IPS-11a (cell line): ENCODE results near the gene KIAA1586.
A peak's percentile ranks its signal among the peaks of the same experiment; 100 is the strongest.
"Not testable (repeated sequence)": the region's sequence is repeated elsewhere in the genome, so short reads cannot be mapped to it uniquely, and the experiment has no call there.

ENCODE experiments used
- H3K4me3 ChIP-seq: one replicate; pipeline ENCODE4 v1.5.1; 2013; ENCODE audit warnings: low read depth, low read length, control low read depth

Gene KIAA1586, protein sequence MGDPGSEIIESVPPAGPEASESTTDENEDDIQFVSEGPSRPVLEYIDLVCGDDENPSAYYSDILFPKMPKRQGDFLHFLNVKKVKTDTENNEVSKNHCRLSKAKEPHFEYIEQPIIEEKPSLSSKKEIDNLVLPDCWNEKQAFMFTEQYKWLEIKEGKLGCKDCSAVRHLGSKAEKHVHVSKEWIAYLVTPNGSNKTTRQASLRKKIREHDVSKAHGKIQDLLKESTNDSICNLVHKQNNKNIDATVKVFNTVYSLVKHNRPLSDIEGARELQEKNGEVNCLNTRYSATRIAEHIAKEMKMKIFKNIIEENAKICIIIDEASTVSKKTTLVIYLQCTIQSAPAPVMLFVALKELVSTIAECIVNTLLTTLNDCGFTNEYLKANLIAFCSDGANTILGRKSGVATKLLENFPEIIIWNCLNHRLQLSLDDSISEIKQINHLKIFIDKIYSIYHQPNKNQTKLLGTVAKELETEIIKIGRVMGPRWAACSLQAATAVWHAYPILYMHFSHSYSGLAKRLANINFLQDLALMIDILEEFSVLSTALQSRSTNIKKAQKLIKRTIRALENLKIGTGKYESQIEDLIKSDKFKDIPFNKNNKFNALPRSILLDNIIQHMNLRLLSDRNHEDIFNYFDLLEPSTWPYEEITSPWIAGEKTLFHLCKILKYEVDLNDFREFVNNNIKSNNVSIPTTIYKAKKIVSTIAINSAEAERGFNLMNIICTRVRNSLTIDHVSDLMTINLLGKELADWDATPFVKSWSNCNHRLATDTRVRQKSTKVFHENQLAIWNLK

DNA sequence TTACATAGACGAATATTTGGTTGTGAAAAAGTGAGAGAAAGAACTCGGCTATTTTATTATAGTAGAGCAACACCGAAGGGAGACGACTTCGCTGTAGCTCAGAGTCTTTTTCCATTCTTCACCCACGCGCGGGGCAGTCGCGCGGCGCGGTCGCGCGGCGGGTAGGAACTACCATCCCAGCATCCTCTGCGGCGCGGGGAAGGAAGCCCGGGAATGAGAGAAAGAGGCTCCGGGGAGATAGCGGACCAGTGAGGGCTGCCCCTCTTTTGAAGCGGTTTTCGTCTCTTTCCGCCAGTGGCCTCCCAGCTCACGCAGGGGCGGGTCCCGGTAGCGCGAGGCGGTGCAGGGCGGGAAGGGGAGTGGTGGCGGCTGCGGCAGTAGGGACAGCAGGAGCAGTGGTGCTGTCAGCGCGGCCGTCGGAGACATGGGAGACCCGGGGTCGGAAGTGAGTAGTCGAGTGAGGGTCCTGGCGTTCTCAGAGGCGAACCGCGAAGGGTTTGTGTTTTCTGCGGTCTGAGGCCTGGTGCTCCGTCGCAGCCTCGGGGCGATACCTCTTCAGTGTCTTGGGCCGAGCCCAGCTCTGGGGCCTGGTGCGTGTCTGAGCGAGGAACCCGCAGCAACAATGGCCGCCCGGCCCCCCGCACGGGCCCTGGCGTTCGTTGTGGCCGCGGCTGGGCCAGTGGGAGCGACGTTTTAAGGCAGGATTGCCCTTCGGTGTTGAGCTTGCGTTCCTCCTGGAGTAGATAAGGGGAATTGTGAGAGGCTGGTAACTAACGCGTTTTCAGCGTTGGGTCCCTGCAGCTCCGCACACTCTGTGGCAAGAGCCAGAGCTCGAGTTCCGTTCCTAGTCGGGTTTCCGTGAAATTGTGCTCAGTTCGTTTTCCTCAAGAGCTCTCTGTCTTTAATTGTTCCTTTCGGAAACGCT is at the start of gene KIAA1586:
Gene KIAA1586, plus strand, starts transcription at position 362 of the 925 bp plus-strand sequence. Its CDS starts 63 bp downstream, at position 425.
- peak within 1 kb of the TSS; percentile 66 for H3K4me3 ChIP-seq

DNA sequence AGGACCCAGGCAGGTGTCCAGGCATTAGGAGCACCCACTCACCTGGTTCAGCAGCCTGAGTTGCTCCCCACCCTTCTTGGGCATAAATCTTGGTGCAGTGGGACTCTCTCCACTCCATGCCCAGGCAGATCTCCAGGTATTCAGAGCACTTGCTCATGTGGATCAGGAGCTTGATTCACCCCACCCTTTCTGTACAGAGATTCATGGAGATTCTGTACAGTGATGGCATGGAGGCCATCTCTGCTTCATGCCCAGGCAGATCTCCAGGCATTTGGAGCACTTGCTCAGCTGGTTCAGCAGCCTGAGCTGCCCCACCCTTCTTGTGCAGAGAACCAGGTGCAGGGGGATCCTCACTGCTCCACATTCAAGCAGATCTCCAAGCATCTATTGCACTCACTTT is 47.4 kb upstream of the KIAA1586 start:
- H3K4me3 ChIP-seq, result no peak overlapping the region

DNA sequence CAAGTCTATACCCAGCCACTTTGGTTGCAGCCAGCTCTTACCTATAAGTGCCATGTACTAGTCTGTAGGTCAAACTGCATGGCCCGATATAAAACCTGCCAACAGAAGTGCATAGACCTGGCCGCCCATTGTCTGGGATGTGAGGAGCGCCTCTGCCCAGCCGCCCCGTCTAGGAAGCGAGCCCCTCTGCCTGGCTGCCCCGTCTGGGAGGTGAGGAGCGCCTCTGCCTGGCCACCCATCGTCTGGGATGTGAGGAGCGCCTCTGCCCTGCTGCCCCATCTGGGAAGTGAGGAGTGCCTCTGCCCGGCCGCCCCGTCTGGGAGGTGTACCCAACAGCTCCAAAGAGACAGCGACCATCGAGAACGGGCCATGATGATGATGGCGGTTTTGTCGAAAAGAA is 46.7 kb upstream of the KIAA1586 start:
- not testable (repeated sequence) for H3K4me3 ChIP-seq

DNA sequence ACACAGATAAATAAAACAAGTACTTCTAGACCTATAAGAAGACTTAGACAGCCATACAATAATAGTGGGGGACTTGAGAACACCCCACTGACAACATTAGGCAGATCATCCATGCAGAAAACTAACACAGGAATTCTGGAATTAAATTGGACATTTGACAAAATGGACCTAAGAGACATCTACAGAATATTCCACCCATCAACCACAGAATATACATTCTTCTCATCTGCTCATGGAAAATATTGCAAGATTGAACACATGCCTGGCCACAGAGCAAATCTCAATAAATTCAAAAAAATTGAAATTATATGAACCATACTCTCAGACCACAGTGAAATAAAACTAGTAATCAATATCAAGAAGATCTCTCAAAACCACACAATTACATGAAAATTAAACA is 44.3 kb upstream of the KIAA1586 start:
- no peak overlapping the region for H3K4me3 ChIP-seq

DNA sequence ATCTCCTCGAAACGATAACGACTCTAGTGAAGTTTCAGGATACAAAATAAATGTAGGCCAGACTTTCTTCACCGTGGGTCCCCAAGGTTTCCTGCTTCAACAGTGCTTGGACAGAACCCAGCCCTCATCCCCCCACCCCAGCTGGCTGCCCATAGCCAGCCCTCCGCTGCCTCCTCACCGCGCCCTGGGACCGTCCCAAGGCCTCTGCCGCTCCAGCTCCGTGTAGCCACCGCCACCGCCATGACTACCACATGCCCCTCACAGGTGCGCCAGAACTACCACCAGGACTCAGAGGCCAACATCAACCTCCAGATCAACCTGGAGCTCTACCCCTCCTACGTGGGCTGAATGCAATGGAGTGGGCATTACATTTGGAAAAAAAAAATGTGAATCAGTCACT is 42.2 kb upstream of the KIAA1586 start:
- H3K4me3 ChIP-seq, result no peak overlapping the region

DNA sequence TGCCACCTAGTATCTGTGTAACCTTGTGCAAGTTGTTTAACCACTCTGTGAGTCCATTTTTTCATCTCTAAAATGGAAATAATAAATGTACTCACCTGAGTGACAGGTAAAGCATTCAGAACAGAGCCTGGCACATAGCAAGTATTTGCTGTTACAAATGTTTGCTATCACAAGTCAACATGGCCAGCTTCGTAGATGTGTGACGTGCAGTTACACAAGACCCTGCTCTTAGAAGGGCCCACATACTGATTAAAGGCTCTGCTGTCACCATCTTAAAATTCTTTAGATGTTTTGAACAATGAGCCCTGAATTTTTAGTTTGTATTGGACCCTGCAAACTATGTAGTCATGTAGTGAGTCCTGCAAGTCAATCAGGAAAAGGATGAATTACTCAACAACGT is 40.4 kb upstream of the KIAA1586 start:
- H3K4me3 ChIP-seq, result no peak overlapping the region

DNA sequence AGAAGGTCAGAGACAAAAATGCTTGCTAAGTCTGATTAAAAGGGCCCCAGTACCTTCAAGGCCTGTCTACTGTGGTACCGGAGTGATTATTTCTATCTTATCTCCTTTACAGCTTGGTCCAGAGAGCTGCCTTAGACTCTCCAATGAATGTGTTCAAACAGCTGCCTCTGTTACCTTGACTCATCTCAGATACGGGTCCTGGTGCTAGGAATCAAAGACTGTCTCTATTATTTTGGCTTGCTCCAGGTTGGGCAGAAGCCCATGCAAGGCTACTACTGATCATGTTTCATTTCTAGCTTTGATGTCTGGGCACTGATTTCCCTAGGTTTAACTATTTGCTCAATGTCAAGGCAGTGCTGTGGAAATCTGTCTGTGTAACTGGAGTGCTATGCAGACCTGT is 38.4 kb upstream of the KIAA1586 start:
- not testable (repeated sequence) for H3K4me3 ChIP-seq

DNA sequence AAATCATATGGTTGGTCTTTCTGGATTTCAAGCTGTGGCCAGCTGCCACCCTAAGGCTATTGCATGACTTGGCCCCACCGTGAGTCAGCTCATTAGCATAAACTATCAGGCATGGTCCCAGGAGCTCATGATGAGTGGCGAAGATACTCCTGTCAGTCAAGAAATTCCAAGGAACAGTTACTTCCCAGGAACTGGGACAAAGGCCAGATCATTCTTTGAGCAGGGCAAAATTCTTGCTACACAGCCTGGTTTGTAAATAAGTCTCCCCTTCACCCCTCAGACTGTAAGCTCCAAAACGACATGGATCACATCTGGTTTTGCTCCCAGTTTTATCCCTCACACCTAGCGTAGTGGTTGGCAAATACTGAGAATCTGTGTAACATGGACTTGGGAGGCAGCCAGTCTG is 33.0 kb upstream of the KIAA1586 start:
- no peak overlapping the region for H3K4me3 ChIP-seq

DNA sequence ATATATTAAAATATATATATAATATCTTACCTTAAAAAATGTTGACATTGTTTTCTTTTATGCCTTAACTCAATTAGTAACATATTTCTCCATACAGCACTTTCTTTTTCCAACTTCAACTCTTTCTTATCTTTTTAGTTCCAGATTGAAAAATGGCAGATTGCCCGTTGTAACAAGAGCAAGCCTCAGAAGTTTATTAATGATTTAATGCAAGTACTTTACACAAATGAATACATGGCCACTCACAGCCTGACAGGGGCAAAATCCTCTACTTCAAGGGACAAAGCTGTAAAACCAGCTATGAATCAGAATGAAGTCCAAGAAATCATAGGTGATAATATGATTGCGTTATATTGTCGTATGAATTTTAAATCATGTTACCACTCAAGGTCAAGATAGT is 29.4 kb upstream of the KIAA1586 start:
- no peak overlapping the region for H3K4me3 ChIP-seq

DNA sequence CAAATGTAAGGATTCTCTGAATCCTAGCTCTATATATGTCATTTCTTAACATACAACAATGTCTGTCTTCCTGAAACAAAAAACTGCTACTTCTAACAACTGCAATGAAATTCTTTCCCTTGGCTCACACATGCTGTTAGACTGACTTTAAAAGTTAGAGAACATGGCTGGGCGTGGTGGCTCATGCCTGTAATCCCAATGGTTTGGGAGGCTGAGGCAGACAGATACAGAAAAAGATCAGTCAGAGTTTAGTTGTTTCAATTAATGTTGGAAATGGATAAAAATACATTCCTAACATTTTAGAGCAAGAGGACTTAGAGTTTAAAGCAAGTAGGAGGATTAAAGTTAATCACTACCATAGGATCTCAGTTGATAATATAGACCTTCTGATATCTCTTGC is 28.7 kb upstream of the KIAA1586 start:
- no peak overlapping the region for H3K4me3 ChIP-seq

DNA sequence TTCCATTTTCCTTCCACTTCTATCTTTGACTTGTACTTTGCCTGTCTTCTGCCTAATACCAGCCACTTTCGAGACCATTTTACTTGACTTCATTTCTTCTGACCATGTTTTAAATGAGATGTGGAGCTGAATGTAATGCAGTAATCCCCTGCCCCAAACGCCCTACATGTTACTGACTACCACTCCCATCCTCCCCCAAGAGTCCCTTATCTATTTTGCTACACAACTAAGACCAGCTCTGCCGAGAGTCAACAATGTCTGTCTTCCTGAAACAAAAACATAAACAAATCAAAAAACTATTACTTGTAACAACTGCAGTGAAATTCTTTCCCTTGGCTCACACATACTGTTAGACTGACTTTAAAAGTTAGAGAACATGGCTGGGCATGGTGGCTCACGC is 27.1 kb upstream of the KIAA1586 start:
- no peak overlapping the region for H3K4me3 ChIP-seq

DNA sequence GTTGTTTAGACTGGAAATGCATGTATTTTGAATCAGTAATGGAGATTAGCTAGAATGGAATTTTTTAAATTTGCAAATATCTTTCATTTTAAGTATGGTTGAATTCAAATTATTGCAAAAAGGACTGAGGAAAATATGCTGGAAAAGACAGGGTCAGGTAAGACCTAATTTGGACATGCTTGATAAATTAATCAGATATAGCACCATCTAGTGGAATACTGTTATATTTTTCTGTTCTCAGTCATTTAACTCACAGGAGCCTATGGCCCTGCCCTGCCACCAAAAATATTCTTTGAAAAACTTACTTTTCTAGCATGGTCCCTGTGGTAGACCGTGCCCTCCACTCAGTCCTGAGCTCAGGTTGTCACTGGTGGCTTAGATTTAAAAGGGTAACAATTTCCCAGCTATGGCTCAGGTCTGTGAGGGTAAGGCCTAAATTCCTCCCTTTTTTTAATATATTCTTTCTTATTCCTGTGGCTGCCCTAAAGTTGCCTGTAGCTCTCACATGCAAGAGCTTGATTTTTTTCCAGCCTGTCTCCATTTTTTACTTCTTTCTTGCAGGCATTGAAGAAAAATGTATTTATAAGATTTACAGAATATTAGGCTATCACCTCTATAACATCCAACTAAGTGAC is 25.3 kb upstream of the KIAA1586 start:
- H3K4me3 ChIP-seq, result no peak overlapping the region

DNA sequence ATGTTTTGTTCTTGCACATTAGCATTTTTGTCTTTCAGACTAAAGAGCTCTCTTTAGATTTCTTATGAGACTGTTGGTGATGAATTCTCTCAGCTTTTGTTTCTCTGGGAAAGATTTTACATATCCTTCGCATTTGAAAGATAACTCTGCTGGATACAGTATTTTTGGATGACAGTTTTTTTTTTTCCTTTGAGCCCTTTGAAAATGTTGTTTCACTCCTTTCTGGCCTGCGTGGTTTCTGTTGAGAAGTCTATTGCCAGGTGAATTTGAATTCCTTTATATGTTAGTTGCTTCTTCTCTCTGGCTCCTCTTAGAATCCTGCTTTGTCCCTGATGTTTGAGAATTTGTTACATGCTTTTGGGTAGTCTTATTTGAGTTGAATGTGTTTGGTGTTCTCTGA is 22.2 kb upstream of the KIAA1586 start:
- H3K4me3 ChIP-seq, result no peak overlapping the region

DNA sequence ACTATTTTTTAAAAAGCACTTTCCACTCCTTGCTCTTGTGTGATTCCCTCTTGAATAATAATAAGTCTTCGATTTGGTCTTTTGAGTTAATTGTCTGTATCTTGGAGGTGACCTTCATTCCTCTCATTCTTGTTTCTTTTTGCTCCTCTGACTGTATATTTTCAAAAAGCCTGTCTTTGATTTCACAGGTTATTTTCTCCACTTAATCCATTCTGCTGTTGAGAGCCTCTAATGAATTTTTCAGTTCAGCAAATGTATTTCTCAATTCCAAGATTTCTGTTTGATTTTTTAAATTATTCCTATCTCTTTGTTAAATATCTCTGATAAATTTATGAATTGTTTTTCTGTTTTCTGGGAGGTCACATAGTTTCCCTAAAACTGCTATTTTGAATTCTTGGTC is 21.7 kb upstream of the KIAA1586 start:
- no peak overlapping the region for H3K4me3 ChIP-seq

DNA sequence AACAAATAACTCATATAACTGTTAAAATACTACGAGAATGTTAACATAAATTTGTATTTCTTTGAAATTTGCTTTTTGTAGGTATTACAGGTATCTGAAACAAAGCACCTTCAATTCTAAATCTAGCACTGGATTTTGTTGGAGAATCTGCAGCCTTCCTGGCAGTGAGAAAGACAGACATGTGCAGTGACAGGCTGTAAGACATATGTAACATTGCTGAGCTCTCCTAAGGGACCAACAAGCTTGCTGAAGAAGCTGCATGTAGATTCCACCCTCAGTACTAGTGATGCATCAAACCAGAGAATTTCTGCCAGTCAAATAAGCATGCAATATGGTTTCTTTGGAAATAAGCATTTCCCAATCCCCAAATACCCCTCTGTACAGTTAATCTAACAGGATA is 20.5 kb upstream of the KIAA1586 start:
- no peak overlapping the region for H3K4me3 ChIP-seq

DNA sequence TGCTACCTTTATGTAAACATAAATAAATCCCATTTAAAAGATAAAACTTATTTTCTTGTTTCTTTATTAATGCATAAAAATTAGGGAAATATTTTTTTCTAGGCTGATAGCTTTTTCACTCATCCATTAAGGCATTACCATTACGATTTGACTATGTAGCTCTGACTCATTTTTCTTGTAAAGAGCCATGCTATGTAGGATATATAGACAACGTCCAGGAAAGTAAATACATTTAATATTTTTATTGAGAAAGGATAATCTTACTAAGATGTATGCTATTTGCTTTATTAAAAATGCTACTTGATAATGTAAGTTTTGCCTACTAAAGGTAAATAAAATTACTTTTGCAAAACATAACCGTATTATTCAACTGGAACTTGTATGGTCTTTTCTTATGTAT is 19.2 kb upstream of the KIAA1586 start:
- H3K4me3 ChIP-seq, result no peak overlapping the region

DNA sequence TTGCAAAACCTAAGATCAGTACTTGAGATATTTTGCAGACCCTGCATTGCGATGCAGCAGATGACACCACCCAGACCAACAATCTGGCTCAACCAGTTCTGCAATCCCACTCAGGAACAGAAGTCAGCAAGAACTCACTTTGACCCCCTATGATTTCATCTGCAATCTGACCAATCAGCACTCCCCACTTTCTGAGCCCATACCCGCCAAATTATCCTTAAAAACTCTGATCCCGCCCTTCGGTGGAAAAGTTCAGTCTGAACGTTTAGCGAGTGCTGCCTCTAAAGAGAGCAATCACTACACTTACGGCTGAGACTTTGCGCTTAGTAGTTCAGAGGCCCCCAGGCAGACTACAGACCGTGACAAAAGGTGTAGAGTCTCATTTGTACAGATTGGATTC is 17.3 kb upstream of the KIAA1586 start:
- no peak overlapping the region for H3K4me3 ChIP-seq

DNA sequence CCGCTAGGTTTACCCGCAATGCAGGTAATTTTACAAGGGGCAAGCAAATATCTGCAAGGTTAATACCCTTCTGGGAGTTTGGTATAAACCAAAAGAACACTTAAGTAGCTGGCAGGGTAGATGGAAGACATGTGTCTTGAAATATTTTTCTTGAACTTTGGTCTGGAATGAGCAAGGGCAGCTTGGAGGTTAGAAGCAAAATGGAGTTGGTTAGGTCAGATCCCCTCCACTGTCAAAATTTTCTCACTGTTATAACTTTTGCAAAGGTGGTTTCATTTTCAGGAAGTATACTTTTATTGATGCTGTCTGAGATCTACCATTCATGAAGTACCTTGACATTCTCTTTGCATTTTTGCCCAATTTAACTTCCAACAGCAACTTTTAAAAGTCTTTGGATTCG is 13.3 kb upstream of the KIAA1586 start:
- H3K4me3 ChIP-seq, result no peak overlapping the region

DNA sequence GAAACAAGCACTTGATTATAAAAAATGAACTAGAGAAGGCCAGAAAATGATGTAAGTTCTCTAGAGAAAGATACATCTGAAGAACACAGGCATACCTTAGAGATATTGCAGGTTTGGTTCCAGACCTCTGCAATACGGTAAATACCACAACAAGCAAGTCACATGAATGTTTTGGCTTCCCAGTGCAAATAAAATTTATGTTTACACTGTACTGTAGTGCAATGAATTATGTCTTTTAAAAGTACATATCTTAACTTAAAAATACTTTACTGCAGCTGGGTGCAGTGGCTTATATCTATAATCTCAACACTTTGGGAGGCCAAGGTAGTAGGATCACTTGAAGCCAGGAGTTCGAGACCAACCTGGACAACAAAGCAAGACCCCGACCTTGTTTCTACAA is 10.9 kb upstream of the KIAA1586 start:
- no peak overlapping the region for H3K4me3 ChIP-seq

DNA sequence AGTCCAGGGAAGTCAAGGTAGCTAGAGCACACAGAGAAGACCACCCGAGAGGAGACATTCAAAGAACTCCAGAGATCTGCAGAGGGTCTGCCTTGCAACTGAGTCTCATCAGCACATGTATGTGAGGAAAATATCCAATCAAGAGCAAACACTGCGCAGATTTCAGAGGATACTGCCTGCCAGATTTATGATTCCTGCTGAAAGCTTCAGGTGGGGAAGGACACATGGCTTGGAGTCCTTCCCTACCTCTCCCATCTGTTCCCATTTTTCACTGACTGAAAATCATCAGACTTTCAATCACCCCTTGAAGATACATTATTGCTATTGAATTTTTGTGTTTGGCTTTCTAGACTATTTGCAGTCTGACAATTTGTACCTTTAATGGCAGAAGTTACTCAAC is 7.6 kb upstream of the KIAA1586 start:
- H3K4me3 ChIP-seq, result no peak overlapping the region

DNA sequence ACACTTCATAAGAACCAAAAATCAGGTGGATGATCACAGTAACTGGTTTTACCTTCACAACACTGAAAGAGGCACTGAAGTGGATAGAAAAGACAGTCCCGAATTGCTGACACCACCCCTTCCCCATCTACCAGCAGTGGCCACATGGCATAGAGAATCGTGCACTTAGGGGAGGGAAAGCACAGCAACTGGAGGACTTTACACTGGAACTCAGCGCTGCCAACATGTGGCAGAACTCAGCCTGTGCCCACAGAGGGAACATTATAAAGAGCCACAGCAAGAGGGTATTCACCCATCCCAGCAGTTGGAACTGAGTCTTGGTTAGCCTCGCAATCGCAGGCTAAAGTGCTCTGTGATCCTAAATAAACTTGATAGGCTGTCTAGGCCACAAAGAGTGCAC is 6.5 kb upstream of the KIAA1586 start:
- H3K4me3 ChIP-seq, result no peak overlapping the region
